ENCODE data around the gene DGCR8. TPM values are rescaled to one million over a fixed set of nuclear protein-coding genes. Genes with fewer than 3 reads are reported as not detected.

The DGCR8 gene
- total and polyA plus RNA-seq, 12 donors, result 8.3 to 26.3 (median 14.0) TPM

- intact Hi-C loops (cut with DNase I), result no loop called here
- Histone ChIP-seq H3K27ac (no peak overlapping the region), H3K36me3 (peaks cover 0 to 98% (median 58%) of the 10 kb centered on the region in 9 donors), H3K4me3 (no peak overlapping the region), H3K27me3 (no peaks in the 10 kb centered on the region), H3K4me1 (peaks cover 0 to 16% (median 0%) of the 10 kb centered on the region in 9 donors), H3K9me3 (no peaks in the 10 kb centered on the region)
- DNase-seq, result peak in 1 of 2 donors; percentile 12
- TF ChIP-seq CTCF (IDR thresholded peaks at IDR 0.05), result no peak
- peak in 3 of 8 donors; percentile 6 to 41 (median 12) for ATAC-seq
- WGBS, 2 donors, result 79 to 87% methylated on average over 12 of the region's 12 CpGs
Observed at GRCh38 chr22:20054034-20054427, 26.0 kb upstream of the DGCR8 start.

GRCh38 chr22:20054485-20054884 is 25.6 kb upstream of the DGCR8 start:
- intact Hi-C loops (cut with DNase I), result no loop called here
- WGBS, 2 donors, result 84 to 94% methylated on average over 6 of the region's 6 CpGs
- no peak for TF ChIP-seq CTCF (IDR thresholded peaks at IDR 0.05)
- H3K27ac ChIP-seq, result no peak overlapping the region
- no peak overlapping the region for H3K4me3 ChIP-seq
- DNase-seq (peak in 1 of 2 donors; percentile 5), ATAC-seq (peak in 3 of 8 donors; percentile 6 to 17 (median 7))
- no peaks in the 10 kb centered on the region for H3K27me3 ChIP-seq
- H3K36me3 ChIP-seq, result peaks cover 0 to 95% (median 53%) of the 10 kb centered on the region in 9 donors
- peaks cover 0 to 16% (median 0%) of the 10 kb centered on the region in 9 donors for H3K4me1 ChIP-seq
- H3K9me3 ChIP-seq, result no peaks in the 10 kb centered on the region

GRCh38 chr22:20055144-20055543 is 24.9 kb upstream of the DGCR8 start:
- H3K27me3 ChIP-seq, result no peaks in the 10 kb centered on the region
- WGBS, 2 donors, result 95 to 98% methylated on average over 2 of the region's 2 CpGs
- TF ChIP-seq CTCF (IDR thresholded peaks at IDR 0.05), result no peak
- no peak overlapping the region for H3K4me3 ChIP-seq
- H3K36me3 ChIP-seq, result peaks cover 0 to 97% (median 50%) of the 10 kb centered on the region in 9 donors
- H3K27ac ChIP-seq, result no peak overlapping the region
- intact Hi-C loops (cut with DNase I), result no loop called here
- no peaks in the 10 kb centered on the region for H3K9me3 ChIP-seq
- DNase-seq (no peak), ATAC-seq (no peak)
- peaks cover 0 to 16% (median 0%) of the 10 kb centered on the region in 9 donors for H3K4me1 ChIP-seq

- TF ChIP-seq CTCF (IDR thresholded peaks at IDR 0.05), result no peak
- ATAC-seq (no peak), DNase-seq (peak in 1 of 2 donors; percentile 3)
- Histone ChIP-seq H3K4me3 (no peak overlapping the region), H3K27me3 (no peaks in the 10 kb centered on the region), H3K36me3 (peaks cover 0 to 99% (median 50%) of the 10 kb centered on the region in 9 donors), H3K4me1 (peaks cover 0 to 16% (median 0%) of the 10 kb centered on the region in 9 donors), H3K27ac (no peak overlapping the region), H3K9me3 (no peaks in the 10 kb centered on the region)
- WGBS, 2 donors, result 94% methylated on average over 15 of the region's 15 CpGs
- intact Hi-C loops (cut with DNase I), result no loop called here
Observed at GRCh38 chr22:20055654-20056053, 24.4 kb upstream of the DGCR8 start.

Data from heart right ventricle (tissue), 16 donors.